GM23248 (cell line): ENCODE measurements around the gene MPP1.

Experiments
- EZH2 ChIP-seq: fragments of 200-600 bp; sonication (generic); IDR thresholded peaks from 2 replicates; pipeline ENCODE4 v1.6.1; 2018; ENCODE audit warnings: antibody characterized with exemption, mild to moderate bottlenecking; ENCODE audit not compliant: insufficient read depth, poor library complexity, severe bottlenecking
- EZH2phosphoT487 ChIP-seq: fragments of 200-600 bp; sonication (generic); IDR thresholded peaks from 2 replicates; pipeline ENCODE4 v1.6.1; 2018; ENCODE audit warnings: antibody characterized with exemption, moderate library complexity, mild to moderate bottlenecking, low read depth; ENCODE audit not compliant: insufficient read depth

DNA sequence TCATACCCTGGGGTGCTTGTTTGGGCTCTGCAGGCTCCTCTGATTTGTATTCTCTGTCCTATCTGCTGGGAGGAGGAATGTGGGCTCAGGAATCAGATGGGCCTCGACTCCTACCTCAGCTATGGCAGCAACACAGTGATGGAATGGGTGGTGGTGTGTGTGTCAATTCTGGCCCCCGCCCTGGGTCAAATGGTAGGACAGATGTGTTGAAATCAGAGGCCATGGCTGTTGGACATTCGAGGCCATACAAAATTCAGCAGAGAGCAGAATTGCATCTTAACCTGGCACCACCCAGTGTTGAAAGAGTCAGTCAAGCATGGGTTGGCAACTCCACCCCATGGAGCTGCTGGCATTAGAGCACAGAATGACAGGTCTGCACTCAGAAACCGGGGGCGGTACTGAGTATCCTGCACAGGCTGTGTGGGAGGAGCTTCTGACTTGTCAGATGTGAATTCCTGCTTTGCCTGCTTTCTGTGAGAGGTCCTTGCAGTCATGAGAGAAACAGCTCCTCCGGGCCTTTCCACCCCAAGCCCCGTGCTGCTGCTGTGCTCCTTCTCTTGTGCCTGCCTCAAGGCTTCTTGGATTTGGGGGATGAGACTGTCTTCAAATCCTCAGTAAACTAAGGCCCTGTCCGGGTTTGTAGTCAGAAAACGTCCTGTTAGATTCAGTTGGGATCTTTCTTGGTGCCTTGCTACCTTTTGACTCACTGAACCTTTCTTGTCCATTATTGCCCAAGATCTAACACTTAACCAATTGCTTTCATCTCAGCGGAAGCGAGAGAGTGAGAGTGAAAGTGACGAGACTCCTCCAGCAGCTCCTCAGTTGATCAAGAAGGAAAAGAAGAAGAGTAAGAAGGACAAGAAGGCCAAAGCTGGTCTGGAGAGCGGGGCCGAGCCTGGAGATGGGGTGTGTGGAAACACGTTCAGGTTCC lies 29.6 kb downstream of the MPP1 start:
- TF ChIP-seq EZH2, result no peak
- TF ChIP-seq EZH2phosphoT487, result no peak
